ENCODE measurements around the gene BMP2K. TPM values are rescaled to one million over a fixed set of nuclear protein-coding genes. Genes with fewer than 3 reads are reported as not detected.

The BMP2K gene
- total RNA-seq, 1 donor from 2014 or later: 25.2 TPM

DNA sequence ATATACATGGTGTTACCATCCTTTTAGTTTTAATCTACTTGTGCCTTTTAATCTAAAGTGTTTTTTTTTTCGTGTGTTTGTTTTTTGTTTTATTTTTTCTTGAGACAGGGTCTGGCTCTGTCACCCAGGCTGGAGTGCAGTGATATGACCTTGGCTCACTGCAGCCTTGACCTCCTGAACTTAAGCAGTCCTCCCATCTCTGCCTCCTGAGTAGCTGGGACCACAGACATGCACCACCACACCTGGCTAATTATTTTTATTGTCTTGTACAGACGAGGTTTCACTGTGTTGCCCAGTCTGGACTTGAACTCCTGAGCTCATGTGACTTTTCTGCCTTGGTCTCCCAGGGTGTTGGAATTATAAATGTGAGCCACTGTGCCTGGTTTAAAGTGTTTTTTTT, 33.1 kb downstream of the BMP2K start:
- TF ChIP-seq, protein P1, sequence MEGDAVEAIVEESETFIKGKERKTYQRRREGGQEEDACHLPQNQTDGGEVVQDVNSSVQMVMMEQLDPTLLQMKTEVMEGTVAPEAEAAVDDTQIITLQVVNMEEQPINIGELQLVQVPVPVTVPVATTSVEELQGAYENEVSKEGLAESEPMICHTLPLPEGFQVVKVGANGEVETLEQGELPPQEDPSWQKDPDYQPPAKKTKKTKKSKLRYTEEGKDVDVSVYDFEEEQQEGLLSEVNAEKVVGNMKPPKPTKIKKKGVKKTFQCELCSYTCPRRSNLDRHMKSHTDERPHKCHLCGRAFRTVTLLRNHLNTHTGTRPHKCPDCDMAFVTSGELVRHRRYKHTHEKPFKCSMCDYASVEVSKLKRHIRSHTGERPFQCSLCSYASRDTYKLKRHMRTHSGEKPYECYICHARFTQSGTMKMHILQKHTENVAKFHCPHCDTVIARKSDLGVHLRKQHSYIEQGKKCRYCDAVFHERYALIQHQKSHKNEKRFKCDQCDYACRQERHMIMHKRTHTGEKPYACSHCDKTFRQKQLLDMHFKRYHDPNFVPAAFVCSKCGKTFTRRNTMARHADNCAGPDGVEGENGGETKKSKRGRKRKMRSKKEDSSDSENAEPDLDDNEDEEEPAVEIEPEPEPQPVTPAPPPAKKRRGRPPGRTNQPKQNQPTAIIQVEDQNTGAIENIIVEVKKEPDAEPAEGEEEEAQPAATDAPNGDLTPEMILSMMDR (IDR thresholded peaks at IDR 0.05; ENCODE audit: insufficient read depth, low read length, poor library complexity, severe bottlenecking): no peak
- DNase-seq (ENCODE audit: low read depth): no peak
- no peaks in the 10 kb centered on the region for H3K27me3 ChIP-seq (ENCODE audit: control insufficient read depth, insufficient read depth, low read length)
- H3K4me3 ChIP-seq (ENCODE audit: low read depth, low read length): no peak overlapping the region
- H3K36me3 ChIP-seq (ENCODE audit: control insufficient read depth, insufficient read depth, low read length): no peaks in the 10 kb centered on the region

DNA sequence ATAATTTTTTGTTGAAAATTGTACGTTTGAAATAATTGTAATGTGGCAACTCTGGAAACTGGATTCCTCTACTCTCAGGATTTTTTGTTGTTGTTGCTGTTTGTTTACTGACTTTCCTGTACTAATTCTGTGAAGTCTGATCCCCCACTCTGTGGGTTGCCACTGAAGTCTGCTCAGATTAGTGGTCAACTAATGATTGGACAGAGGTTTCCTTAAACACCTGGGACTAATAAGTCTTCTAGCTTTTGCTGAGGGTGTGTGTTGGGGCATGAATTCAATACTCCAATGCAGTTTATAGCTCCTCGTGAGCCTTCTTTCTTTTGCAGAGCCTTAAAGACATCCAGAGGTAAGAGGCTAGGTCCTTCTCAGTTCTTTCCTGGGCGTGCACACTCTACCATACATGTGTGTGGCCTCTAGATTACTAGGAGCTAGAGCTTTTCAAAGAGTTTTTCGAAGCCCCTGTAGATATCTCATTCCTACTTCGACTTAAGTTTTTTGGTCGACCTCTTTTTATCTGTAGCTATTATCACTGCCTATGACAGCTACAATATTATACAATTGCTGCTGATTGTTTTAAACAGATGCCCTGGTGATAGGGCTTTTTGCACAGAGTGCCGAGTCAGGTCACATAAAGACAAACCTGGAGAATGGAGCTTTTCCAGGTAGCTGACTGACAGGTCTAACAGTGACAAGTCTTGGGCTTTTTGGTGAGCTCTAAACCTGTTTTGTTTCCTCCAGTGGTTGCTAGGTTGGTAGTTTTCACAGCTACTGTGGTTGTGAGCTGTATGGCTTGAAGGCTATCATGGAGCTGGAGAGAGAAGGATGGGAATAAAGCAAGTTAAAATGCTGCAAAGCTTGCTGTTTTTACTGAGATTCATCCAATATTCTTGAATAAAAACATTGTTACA, 34.0 kb downstream of the BMP2K start:
- Histone ChIP-seq H3K27me3 (ENCODE audit: control insufficient read depth, insufficient read depth, low read length) (no peaks in the 10 kb centered on the region), H3K36me3 (ENCODE audit: control insufficient read depth, insufficient read depth, low read length) (no peaks in the 10 kb centered on the region), H3K4me3 (ENCODE audit: low read depth, low read length) (no peak overlapping the region)
- no peak for DNase-seq (ENCODE audit: low read depth)
- TF ChIP-seq, protein P1 (IDR thresholded peaks at IDR 0.05; ENCODE audit: insufficient read depth, low read length, poor library complexity, severe bottlenecking): no peak

DNA sequence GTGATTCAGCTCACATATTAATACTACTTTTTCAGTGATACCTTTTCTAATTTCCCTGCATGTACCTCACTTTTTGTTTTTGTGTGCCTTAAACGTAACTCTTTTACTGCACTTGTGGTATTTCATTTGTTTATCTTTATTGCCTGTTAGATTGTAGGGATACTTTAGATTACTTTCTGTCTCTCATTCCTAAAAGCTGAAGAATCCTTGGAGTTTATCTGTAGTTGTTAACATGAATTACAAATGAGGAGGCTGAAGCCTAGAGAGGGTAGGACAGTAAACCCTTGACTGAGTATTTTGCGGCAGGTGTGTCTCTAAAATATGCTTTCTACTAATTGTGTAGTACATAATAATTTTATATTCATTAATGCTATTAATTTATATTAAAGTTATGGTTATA, 34.9 kb downstream of the BMP2K start:
- no peak for DNase-seq (ENCODE audit: low read depth)
- no peak overlapping the region for H3K4me3 ChIP-seq (ENCODE audit: low read depth, low read length)
- TF ChIP-seq, protein P1 (IDR thresholded peaks at IDR 0.05; ENCODE audit: insufficient read depth, low read length, poor library complexity, severe bottlenecking): no peak
- H3K27me3 ChIP-seq (ENCODE audit: control insufficient read depth, insufficient read depth, low read length): no peaks in the 10 kb centered on the region
- no peaks in the 10 kb centered on the region for H3K36me3 ChIP-seq (ENCODE audit: control insufficient read depth, insufficient read depth, low read length)

DNA sequence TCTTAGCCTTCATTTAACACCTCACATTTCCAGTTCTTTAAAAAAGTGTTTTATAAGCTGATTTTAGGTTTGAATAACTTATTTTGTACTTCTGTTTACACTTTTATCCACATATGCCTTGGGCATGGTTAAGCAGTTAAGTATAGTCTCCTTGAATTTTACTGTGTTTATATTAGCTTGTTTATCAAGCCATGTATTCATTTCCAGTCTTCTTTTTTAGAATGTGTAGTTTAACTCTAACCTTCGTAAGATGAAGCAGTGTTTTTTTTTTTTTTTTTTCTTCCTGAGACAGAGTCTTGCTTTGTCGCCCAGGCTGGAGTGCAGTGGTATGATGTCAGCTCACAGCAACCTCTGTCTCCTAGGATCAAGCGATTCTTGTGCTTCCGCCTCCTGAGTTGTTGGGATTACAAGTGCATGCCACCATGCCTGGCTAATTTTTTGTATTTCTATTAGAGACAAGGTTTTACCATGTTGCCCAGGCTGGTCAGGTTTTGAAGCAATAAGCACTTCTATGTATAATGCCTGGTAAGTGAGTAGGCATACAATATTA, 42.5 kb downstream of the BMP2K start:
- H3K4me3 ChIP-seq (ENCODE audit: low read depth, low read length): no peak overlapping the region
- H3K27me3 ChIP-seq (ENCODE audit: control insufficient read depth, insufficient read depth, low read length): no peaks in the 10 kb centered on the region
- no peaks in the 10 kb centered on the region for H3K36me3 ChIP-seq (ENCODE audit: control insufficient read depth, insufficient read depth, low read length)
- DNase-seq (ENCODE audit: low read depth): no peak
- TF ChIP-seq, protein P1 (IDR thresholded peaks at IDR 0.05; ENCODE audit: insufficient read depth, low read length, poor library complexity, severe bottlenecking): no peak

DNA sequence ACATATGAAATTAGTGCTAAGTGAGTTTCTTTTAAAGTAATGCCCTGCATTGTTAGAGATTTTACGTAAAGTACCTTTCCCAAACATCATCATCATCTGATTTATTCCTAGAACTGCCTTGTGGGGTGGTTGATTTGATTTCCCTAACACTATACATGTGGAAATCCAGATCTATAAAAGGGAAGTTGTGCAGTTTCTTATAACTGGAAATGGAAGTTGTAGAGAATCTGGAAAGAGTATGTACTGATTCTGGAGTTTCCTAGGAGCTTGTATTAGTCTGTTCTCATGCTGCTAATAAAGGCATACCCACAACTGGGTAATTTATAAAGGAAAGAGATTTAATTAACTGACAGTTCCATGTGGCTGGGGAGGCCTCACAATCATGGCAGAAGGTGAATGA, 47.9 kb downstream of the BMP2K start:
- TF ChIP-seq, protein P1 (IDR thresholded peaks at IDR 0.05; ENCODE audit: insufficient read depth, low read length, poor library complexity, severe bottlenecking): no peak
- Histone ChIP-seq H3K4me3 (ENCODE audit: low read depth, low read length) (no peak overlapping the region), H3K36me3 (ENCODE audit: control insufficient read depth, insufficient read depth, low read length) (peaks cover 2% of the 10 kb centered on the region), H3K27me3 (ENCODE audit: control insufficient read depth, insufficient read depth, low read length) (no peaks in the 10 kb centered on the region)
- no peak for DNase-seq (ENCODE audit: low read depth)

Data from kidney epithelial cell (primary cell).